ENCODE results near the gene CHRM1.

- TF ChIP-seq CTCF (IDR thresholded peaks at IDR 0.05) (no peak), POLR2AphosphoS5 (IDR thresholded peaks at IDR 0.05) (no peak), POLR2A (IDR thresholded peaks at IDR 0.05) (no peak), EP300 (IDR thresholded peaks at IDR 0.05) (no peak)
Measured at GRCh38 chr11:62933750-62934495, 12.8 kb upstream of the CHRM1 start.
